OCI-LY1 (cell line): ENCODE results near the gene TRIM26.

Experiments
- H2AFZ ChIP-seq: fragments of 200-600 bp; sonication (generic), shearing (Covaris generic); 2 replicates; pipeline ENCODE4 v1.6.0; 2014; ENCODE audit warnings: antibody characterized with exemption, mild to moderate bottlenecking, low read length
- H3F3A ChIP-seq: fragments of 200-600 bp; sonication (generic), shearing (Covaris generic); 2 replicates; pipeline ENCODE4 v1.6.0; 2014; ENCODE audit warnings: mild to moderate bottlenecking, antibody characterized with exemption, low read length, moderate library complexity; ENCODE audit not compliant: insufficient read depth
- H3K27ac ChIP-seq: fragments of 200-600 bp; sonication (generic); 2 replicates; pipeline ENCODE4 v1.5.1; 2014; ENCODE audit warnings: low read length, mixed run types, mild to moderate bottlenecking, low read depth; ENCODE audit not compliant: poor library complexity, severe bottlenecking
- H3K27me3 ChIP-seq: fragments of 200-600 bp; sonication (generic); 2 replicates; pipeline ENCODE4 v1.6.0; 2014; ENCODE audit warnings: antibody characterized with exemption, mild to moderate bottlenecking, low read length, moderate library complexity; ENCODE audit not compliant: insufficient read depth
- H3K36me3 ChIP-seq: fragments of 200-600 bp; sonication (generic); 2 replicates; pipeline ENCODE4 v1.6.1; 2014; ENCODE audit warnings: mild to moderate bottlenecking, antibody characterized with exemption, low read length, moderate library complexity, mixed read lengths; ENCODE audit not compliant: insufficient read depth
- H3K4me1 ChIP-seq: fragments of 200-600 bp; sonication (generic); 2 replicates; pipeline ENCODE4 v1.5.1; 2014; ENCODE audit warnings: mild to moderate bottlenecking, low read length, moderate library complexity; ENCODE audit not compliant: insufficient read depth, severe bottlenecking
- H3K4me2 ChIP-seq: fragments of 200-600 bp; sonication (generic), shearing (Covaris generic); 2 replicates; pipeline ENCODE4 v1.6.1; 2014; ENCODE audit warnings: low read length
- H3K4me3 ChIP-seq: fragments of 200-600 bp; sonication (generic); 2 replicates; pipeline ENCODE4 v1.5.1; 2014; ENCODE audit warnings: low read length, low read depth, mild to moderate bottlenecking, mixed read lengths; ENCODE audit not compliant: poor library complexity, severe bottlenecking
- H3K79me2 ChIP-seq: fragments of 200-600 bp; shearing (Covaris generic); 2 replicates; pipeline ENCODE4 v1.6.1; 2016; ENCODE audit warnings: mixed run types, low read length, mixed read lengths; ENCODE audit not compliant: insufficient read depth
- H3K9ac ChIP-seq: fragments of 200-600 bp; sonication (generic), shearing (Covaris generic); 2 replicates; pipeline ENCODE4 v1.6.1; 2014; ENCODE audit warnings: mild to moderate bottlenecking, low read length, mixed read lengths
- H3K9me2 ChIP-seq: fragments of 200-600 bp; sonication (generic), shearing (Covaris generic); 2 replicates; pipeline ENCODE4 v1.6.1; 2014; ENCODE audit warnings: low read depth, mild to moderate bottlenecking, low read length, mixed read lengths
- H3K9me3 ChIP-seq: fragments of 200-600 bp; shearing (Covaris generic); 2 replicates; pipeline ENCODE4 v1.6.1; 2014; ENCODE audit warnings: low read length, mixed read lengths
- H4K20me1 ChIP-seq: fragments of 200-600 bp; sonication (generic), shearing (Covaris generic); 2 replicates; pipeline ENCODE4 v1.6.0; 2016; ENCODE audit warnings: mild to moderate bottlenecking, low read length; ENCODE audit not compliant: insufficient read depth
- CTCF ChIP-seq: fragments of 200-600 bp; sonication (generic), shearing (Covaris generic); IDR thresholded peaks from 2 replicates; pipeline ENCODE4 v1.5.1; 2017; ENCODE audit warnings: mild to moderate bottlenecking, antibody characterized with exemption, low read length, moderate library complexity, mixed read lengths
- EZH2 ChIP-seq: fragments of 200-600 bp; sonication (generic), shearing (Covaris generic); IDR thresholded peaks from 2 replicates; pipeline ENCODE4 v1.8.0; 2017; ENCODE audit warnings: borderline replicate concordance, mixed run types, mild to moderate bottlenecking, antibody characterized with exemption, low read length, moderate library complexity, mixed read lengths

TRIM26 gene

GRCh38 chr6:30160785-30161531 lies 52.2 kb downstream of the TRIM26 start, which contains the start of gene TRIM10:
Gene TRIM10, minus strand, starts transcription at chr6:30161211. Its CDS starts 353 bp downstream, at chr6:30160858.
- Histone ChIP-seq H3K9me2 (no peaks in the 10 kb centered on the region), H3K36me3 (no peaks in the 10 kb centered on the region), H3K27ac (no peak within 1 kb of the TSS), H4K20me1 (no peaks in the 10 kb centered on the region), H3K79me2 (no peaks in the 10 kb centered on the region), H3K9ac (no peak within 1 kb of the TSS), H2AFZ (no peak within 1 kb of the TSS), H3F3A (no peaks in the 10 kb centered on the region), H3K4me3 (no peak within 1 kb of the TSS), H3K27me3 (peaks cover 3% of the 10 kb centered on the region; the same call in 1 of the 2 replicates), H3K9me3 (no peaks in the 10 kb centered on the region), H3K4me2 (no peak within 1 kb of the TSS), H3K4me1 (no peaks in the 10 kb centered on the region)
- TF ChIP-seq CTCF = no peak
- no peak for TF ChIP-seq EZH2

- Histone ChIP-seq H3K4me3 (no peak overlapping the region), H3K4me1 (no peaks in the 10 kb centered on the region), H3K9ac (no peak overlapping the region), H3K79me2 (no peaks in the 10 kb centered on the region), H3K36me3 (no peaks in the 10 kb centered on the region), H4K20me1 (no peaks in the 10 kb centered on the region), H3K4me2 (no peak overlapping the region), H3K27ac (no peak overlapping the region), H3K9me2 (no peaks in the 10 kb centered on the region), H3K9me3 (no peaks in the 10 kb centered on the region), H2AFZ (no peak overlapping the region), H3K27me3 (peaks cover 4% of the 10 kb centered on the region; the same call in 1 of the 2 replicates), H3F3A (no peaks in the 10 kb centered on the region)
- no peak for TF ChIP-seq EZH2
- no peak for TF ChIP-seq CTCF
Measured at GRCh38 chr6:30160008-30160784, 53.0 kb downstream of the TRIM26 start.

GRCh38 chr6:30158475-30159040 lies 54.6 kb downstream of the TRIM26 start:
- no peak overlapping the region for H3K27ac ChIP-seq
- H3F3A ChIP-seq = no peaks in the 10 kb centered on the region
- no peaks in the 10 kb centered on the region for H3K9me2 ChIP-seq
- no peaks in the 10 kb centered on the region for H3K9me3 ChIP-seq
- H3K36me3 ChIP-seq = no peaks in the 10 kb centered on the region
- H4K20me1 ChIP-seq = no peaks in the 10 kb centered on the region
- H2AFZ ChIP-seq = no peak overlapping the region
- no peak for TF ChIP-seq CTCF
- H3K4me2 ChIP-seq = no peak overlapping the region
- H3K4me3 ChIP-seq = no peak overlapping the region
- no peaks in the 10 kb centered on the region for H3K4me1 ChIP-seq
- H3K27me3 ChIP-seq = peaks cover 4% of the 10 kb centered on the region
- H3K79me2 ChIP-seq = no peaks in the 10 kb centered on the region
- no peak overlapping the region for H3K9ac ChIP-seq
